GM18867 (cell line): ENCODE data around the gene PIGS.
"Not testable (repeated sequence)": the region's sequence is repeated elsewhere in the genome, so short reads cannot be mapped to it uniquely, and the experiment has no call there.

Experiments used
- ATAC-seq: cut with Tn5 transposase; IDR thresholded peaks from one replicate; pipeline ENCODE4 v1.9.1; 2021; ENCODE audit warnings: mild to moderate bottlenecking, moderate library complexity; ENCODE audit not compliant: unreplicated experiment

PIGS gene

GRCh38 chr17:28571361-28572122 is at the start of gene PIGS:
TSS of gene PIGS (minus strand) at chr17:28571524. CDS start at chr17:28571496, 28 bp downstream.
- ATAC-seq, result peak; percentile 87

DNA sequence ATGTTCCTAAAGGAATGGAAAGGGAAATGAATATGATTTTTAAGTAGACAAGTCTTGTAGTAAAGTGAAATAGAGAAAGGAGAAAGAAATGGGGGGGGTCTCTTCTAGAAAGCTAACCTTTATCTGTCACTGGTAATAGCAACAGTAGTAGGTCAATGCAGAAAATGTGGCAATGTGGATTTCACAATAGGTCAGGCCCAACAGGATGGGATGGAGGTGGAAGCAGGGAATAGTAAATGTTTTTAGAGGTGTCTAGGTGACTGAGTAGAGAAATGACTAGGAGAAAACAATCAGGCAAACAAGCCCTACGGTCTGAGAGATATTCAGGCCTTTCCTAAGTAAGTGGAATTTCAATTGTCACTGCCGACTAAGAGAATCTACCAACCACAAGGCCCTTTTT is 48.7 kb upstream of the PIGS start:
- ATAC-seq, result no peak

GRCh38 chr17:28618464-28618863 is 47.1 kb upstream of the PIGS start:
- ATAC-seq, result no peak

DNA sequence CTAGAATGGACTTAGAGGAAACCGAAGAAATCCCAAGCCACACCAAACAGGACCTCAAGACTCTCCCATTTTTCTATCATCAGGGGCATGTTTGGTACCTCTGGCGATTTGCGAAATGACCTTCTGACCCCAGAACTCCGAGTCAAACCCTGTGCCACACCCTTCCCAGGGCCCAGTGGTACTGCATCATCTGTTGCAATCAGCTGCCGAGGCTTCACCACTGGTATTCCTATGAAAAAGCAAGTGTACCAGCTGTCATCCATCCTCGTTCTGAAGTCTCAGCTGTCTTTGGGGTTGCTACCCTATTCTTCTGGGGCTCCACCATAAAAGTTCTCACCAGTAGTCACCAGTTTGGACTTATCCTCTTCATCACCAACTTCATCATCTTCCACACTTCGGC is 45.0 kb upstream of the PIGS start:
- ATAC-seq, result no peak

DNA sequence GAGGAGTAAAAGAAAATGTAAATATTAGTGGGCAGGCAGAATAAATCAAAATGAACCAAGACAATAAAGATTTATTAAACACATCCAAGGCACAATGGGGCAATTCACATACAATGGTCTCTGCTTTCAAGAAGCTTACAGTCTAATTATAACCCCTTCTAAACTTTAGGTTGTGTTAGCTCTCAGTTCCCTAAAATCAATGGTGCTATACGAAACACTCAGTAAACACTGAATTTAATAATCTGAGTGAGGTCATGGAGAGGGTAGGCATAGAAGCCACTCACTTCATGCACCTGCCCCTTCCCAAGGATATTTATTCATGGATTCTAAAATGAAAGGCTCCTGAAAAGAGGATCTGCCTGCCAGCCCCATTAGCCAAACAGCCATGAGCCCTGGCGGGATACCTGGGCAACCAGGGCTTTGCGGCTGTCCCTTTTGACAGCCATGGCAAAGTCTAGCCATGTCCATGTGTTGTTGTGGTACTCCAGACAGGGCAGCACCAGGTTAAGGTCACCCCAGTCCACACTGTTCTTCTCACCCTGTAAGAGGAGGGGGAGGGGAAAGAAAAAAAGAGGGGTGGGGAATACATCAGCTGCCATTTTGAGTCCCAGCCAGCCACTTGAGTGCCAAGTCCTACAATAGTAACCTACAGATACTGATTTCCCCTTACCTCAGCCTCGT is 44.1 kb upstream of the PIGS start:
- no peak for ATAC-seq

GRCh38 chr17:28613931-28614381 is 42.6 kb upstream of the PIGS start, which contains the start of gene RSKR:
TSS of gene RSKR (minus strand) at chr17:28614185. CDS start at chr17:28614161, 24 bp downstream.
- no peak for ATAC-seq

DNA sequence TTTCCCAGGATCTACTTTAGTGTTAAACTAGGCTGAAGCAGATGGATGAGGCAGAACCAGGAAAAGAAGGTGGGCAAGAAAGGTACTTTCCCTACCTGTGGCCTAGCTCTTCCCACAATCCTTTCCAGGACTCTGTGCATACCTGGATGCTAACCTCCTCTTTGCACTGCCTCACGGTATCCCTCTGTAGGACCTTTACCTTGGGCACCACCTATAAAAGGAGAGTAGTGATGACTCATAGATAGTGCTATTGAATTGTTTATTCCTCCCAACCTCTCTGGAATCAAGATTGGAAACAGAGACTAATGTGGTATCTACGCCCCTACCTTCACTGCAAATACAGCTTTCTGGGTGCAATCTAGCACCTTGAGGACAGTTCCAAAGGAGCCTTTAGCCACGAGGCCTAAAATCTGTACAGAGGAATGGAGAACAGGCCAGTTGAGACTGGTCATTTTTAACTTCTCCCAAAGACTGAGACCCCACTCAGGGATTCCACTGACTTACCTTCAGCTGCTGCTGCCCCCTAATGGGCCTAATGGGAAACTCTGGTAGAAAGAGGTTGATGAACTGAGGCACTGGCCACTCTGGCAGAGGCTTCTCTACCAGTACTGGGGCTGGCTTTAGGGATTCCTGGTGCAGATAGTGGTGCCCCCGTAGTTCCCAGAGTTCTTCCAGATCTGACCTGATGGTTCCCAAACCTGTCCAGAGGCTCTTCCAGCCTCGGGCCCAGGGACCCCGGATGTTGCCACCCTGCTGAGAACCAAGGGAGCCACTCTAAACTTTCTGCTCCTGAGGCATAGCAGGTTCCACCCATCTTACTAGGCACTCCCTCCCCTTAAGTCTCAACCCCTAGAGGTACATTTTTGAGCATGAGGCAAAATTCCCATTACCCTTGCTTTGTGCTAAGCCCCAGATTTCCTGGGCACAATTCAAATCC is 41.9 kb upstream of the PIGS start:
- no peak for ATAC-seq

DNA sequence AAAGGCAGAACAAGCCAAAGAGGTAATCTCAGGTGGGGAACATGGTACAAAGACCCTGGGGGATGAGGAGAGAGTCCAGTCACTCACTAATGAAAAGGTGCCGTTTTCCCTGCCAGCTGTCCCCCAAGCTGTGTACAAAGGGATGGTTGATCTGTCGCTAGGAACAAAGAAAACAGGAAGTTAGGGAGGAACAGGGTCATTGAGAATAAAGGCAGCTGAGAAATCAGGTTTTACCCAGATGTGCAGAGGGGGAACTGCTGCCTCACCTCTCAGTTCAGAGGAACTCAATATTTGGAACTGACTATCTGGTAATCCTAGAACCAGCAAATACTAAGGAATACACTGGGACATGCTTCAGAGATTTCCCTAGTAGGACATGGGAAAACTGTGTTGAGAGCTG is 41.2 kb upstream of the PIGS start:
- no peak for ATAC-seq

- no peak for ATAC-seq
Observed at GRCh38 chr17:28610376-28610775, 39.1 kb upstream of the PIGS start.

DNA sequence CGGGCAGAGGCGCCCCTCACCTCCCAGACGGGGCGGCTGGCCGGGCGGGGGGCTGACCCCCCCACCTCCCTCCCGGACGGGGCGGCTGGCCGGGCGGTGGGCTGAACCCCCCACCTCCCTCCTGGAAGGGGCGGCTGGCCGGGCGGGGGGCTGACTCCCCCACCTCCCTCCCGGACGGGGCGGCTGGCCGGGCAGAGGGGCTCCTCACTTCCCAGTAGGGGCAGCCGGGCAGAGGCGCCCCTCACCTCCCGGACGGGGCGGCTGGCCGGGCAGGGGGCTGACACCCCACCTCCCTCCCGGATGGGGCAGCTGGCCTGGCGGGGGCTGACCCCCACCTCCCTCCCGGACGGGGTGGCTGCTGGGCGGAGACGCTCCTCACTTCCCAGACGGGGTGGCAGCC is 32.7 kb upstream of the PIGS start:
- not testable (repeated sequence) for ATAC-seq

DNA sequence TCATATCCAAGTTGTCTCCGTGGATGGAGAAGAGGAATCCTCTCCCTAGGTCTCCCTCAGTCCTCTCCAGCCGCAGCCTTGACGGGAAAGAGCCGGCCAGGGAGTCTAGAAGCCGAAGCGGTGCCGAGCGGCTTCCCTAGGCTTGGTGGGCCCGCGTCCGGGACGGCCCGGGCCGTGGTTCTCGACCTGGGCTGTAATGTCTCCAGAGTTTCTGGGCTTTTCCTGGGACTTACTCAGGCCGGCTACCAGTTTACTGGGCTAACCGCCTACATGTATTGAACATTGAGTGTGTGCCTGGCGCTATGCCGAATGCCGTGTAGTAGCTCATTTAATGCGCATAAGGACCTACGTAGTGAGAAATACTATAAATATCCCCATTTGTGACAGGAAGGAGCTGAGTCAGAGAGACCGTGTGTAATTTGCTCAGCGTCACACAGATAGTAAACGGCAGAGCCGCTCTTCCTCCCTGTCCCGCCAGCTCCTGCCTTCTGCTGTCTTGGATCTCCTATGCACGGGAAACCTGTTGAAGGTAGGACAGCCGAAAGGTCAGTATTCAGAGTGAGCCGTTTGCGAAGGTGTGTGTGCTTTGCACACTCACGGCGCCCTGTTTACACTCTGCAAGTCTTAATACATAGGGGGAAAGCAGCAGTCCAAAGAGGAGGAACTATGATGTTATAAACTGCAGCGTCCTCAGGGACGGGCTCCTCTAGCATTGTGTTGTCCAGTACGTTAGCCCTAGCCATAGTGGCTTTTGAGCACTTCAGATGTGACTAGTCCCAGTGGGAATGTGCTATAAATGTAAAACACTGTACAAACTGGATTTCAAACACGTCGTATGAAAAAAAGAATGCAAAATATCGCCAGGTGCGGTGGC is 28.2 kb upstream of the PIGS start:
- ATAC-seq, result peak; percentile 46

- ATAC-seq, result peak; percentile 73
Observed at GRCh38 chr17:28598799-28599310, 27.5 kb upstream of the PIGS start, which contains the start of gene SPAG5. TSS of gene SPAG5 (minus strand) at chr17:28599025. CDS start at chr17:28598946, 79 bp downstream.

DNA sequence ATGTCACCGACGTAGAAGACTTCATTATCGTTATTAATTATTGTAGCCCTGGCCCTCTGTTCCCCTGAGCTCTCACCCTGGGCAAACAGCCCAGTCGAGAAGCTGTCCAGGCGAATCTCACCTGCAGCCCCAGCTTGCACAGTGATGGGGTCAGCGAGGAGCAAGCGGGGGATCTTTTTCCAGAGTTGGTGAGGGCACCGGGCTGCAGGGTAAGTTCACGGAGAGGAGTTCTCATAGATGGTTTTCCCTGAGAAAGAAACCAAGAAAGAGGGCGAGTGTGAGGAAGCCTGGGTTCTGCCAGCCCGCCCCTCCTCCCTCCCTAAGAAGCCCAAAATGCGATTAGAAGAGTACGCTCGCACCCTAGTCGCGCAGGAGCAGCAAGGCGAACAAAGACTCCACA is 27.1 kb upstream of the PIGS start:
- no peak for ATAC-seq

GRCh38 chr17:28597606-28598383 is 26.5 kb upstream of the PIGS start:
- ATAC-seq, result no peak

DNA sequence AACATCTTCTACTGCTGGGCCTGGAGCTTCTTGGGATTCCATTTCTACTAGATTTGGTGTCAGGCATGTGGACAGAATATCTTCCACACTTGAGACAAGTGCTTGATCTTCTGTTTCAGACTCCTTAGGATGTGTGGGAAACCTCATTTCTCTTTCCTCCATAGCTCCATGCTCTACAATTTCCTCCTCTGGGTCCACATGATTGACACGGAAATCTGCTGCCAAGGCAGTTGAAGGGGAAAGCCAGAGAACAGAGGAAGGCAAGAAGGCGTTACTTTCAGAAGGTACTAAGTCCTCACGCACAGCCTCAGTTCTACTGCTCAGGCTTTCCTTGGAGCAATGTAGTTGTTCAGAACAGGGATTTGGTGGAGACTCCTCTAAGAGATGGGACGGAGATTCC is 20.9 kb upstream of the PIGS start:
- no peak for ATAC-seq

DNA sequence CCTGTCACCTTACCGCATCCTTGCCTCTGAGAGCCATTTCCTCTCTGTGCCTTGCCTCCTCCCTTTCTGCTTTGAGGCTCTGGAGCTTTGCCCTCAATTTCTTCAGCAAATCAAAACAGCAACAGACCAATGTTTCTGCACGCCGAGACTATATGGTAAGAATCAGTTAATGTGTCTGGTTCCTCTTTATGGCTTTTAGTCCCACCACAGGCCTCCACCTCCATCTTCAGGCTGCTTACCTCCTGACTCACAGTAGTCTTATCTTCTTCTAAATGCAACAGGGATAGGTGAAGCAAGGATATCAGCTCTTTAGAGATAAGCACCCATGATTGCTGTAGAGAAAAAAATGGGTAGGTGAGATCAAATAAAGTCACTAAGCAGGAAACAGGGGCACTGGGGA is 14.5 kb upstream of the PIGS start:
- ATAC-seq, result no peak

GRCh38 chr17:28584434-28584833 is 13.1 kb upstream of the PIGS start:
- ATAC-seq, result no peak

GRCh38 chr17:28582513-28582912 is 11.2 kb upstream of the PIGS start:
- ATAC-seq, result no peak

DNA sequence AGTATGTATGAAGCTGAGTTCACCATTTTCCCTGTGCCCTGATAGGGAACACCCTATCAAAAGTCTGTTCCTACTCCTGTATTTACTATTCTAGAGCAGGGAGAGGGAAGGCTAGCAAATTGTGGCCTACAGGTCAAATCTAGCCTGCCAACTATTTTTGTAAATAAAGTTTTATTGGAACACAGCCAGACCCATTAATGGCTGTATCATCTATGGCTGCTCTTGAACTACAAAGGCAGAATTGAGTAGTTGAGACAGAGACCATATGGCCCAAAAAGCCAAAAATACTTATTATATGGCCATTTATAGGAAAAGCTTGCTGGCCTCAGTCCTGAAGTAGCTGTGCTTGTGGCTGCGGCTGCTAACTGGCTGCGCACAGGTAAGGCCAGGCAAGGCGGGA is 9.6 kb upstream of the PIGS start:
- no peak for ATAC-seq
